Tibial artery (tissue), 4 donors: ENCODE results near the gene GPR42.

Experiments
- DNase-seq, 2 donors: peaks; one replicate each; pipeline ENCODE4 v3.0.0-alpha.2; 2019
- H3K27ac ChIP-seq, 2 donors: fragments of 200-600 bp; sonication (generic) in 1 of 2; 1 replicate in 1 of 2; 2 replicates in 1 of 2; pipeline ENCODE4 v1.5.1; 2018 to 2019; ENCODE audit warnings: mild to moderate bottlenecking in 1 of 2
- H3K27me3 ChIP-seq, 2 donors: fragments of 200-600 bp; sonication (generic) in 1 of 2; one replicate each; pipeline versions ENCODE4 v1.5.1 to v1.6.0; 2016 to 2019
- H3K36me3 ChIP-seq, 3 donors: fragments of 200-600 bp; sonication (generic) in 2 of 3; one replicate each; pipeline ENCODE4 v1.5.1; 2016 to 2019; ENCODE audit warnings: mild to moderate bottlenecking in 2 of 3
- H3K4me1 ChIP-seq, 4 donors: fragments of 200-600 bp; sonication (generic) in 2 of 4; 1 replicate in 3 of 4; 2 replicates in 1 of 4; pipeline ENCODE4 v1.5.1; 2016 to 2019
- H3K4me3 ChIP-seq, 2 donors: fragments of 200-600 bp; sonication (generic) in 1 of 2; 1 replicate in 1 of 2; 2 replicates in 1 of 2; pipeline ENCODE4 v1.5.1; 2018 to 2019; ENCODE audit warnings: mild to moderate bottlenecking in 2 of 2
- H3K9me3 ChIP-seq, 3 donors: fragments of 200-600 bp; sonication (generic) in 1 of 3; one replicate each; pipeline ENCODE4 v1.5.1; 2016 to 2019
- CTCF ChIP-seq, 2 experiments: fragments of 200-600 bp in 1 of 2; fragments of 450-650 bp in 1 of 2; IDR thresholded peaks; one replicate each; pipeline ENCODE4 v1.5.1; 2017 to 2019; ENCODE audit warnings: antibody characterized with exemption in 2 of 2, mild to moderate bottlenecking in 1 of 2, moderate library complexity in 1 of 2
- intact Hi-C: fragments of 100-400 bp; cut with DNase I; formaldehyde crosslinking; loops from one replicate; pipeline ENCODE4 v1.15.0; 2023; ENCODE audit warnings: low total_unique reads

Gene GPR42

DNA sequence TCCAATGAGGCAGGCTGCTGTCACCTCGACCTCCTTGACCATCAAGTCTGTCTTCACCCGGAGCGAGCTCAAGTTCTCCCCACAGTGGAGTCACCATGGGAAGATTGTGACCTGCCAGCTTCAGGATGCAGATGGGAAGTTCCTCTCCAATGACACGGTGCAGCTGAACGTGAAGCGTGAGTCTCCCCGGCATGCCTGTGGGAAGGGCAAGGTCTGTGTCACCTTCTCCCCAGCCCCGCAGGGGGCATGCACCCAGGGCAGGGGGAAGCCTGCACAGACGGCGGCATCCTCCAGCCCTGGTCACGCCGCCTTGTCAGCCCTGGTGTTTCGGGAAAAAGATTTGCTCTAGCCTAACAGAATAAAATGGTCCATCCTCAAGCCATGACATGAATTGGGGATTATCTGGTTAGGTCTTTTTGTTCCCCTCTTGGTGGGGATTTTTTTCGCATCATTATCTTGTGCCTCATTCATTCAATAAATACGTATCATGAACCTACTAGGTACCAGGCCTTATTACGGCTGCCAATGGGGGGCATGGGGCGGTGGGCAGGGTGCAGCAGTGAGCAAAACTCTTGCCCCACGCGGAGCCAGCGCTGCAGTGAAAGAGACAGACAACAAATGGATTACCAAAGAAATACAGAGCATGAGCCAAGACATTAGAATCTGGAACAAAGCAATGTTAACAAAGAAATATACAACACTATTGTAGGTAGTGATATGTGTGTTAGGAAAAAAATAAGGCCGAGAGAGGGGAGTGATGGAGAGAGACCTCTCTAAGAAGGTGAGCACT, 34.5 kb upstream of the GPR42 start:
- no peak for DNase-seq
- H3K4me1 ChIP-seq = no peaks in the 10 kb centered on the region
- H3K36me3 ChIP-seq = no peaks in the 10 kb centered on the region
- peaks cover 0 to 20% of the 10 kb centered on the region in 2 donors for H3K27me3 ChIP-seq
- no peak overlapping the region for H3K27ac ChIP-seq
- no peaks in the 10 kb centered on the region for H3K9me3 ChIP-seq
- H3K4me3 ChIP-seq = no peak overlapping the region
- intact Hi-C loops = no loop called here
- no peak for TF ChIP-seq CTCF (IDR thresholded peaks at IDR 0.05)

GRCh38 chr19:35337097-35337983, 33.5 kb upstream of the GPR42 start:
- H3K36me3 ChIP-seq = no peaks in the 10 kb centered on the region
- no peaks in the 10 kb centered on the region for H3K4me1 ChIP-seq
- intact Hi-C loops = no loop called here
- no peaks in the 10 kb centered on the region for H3K9me3 ChIP-seq
- H3K27ac ChIP-seq = no peak overlapping the region
- TF ChIP-seq CTCF (IDR thresholded peaks at IDR 0.05) = no peak
- DNase-seq = no peak
- H3K27me3 ChIP-seq = peaks cover 0 to 11% of the 10 kb centered on the region in 2 donors
- no peak overlapping the region for H3K4me3 ChIP-seq

- Histone ChIP-seq H3K27ac (no peak overlapping the region), H3K36me3 (no peaks in the 10 kb centered on the region), H3K4me1 (no peaks in the 10 kb centered on the region), H3K27me3 (peaks cover 0 to 9% of the 10 kb centered on the region in 2 donors), H3K9me3 (no peaks in the 10 kb centered on the region), H3K4me3 (no peak overlapping the region)
- intact Hi-C loops = no loop called here
- TF ChIP-seq CTCF (IDR thresholded peaks at IDR 0.05) = no peak
- no peak for DNase-seq
Observed at GRCh38 chr19:35337984-35338296, 32.9 kb upstream of the GPR42 start.

DNA sequence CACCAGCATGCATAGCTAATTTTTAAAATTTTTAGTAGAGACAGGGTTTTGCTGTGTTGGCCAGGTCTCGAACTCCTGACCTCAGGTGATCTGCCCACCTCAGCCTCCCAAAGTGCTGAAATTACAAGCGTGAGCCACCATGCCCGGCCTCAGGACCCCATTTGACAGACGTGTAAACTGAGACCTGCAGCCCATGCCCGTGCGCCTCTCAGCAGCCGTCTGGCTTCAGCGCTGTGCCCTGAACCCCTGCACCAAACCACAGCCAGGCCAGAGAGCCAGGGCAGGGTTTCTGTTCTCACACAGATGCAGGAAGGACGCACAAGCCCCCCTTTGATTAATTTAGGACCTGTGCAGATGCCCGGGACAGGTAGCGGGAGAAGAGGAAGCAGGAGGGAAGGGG, 30.4 kb upstream of the GPR42 start:
- intact Hi-C loops = no loop called here

GRCh38 chr19:35341006-35341405, 29.9 kb upstream of the GPR42 start:
- intact Hi-C loops = no loop called here
- TF ChIP-seq CTCF (IDR thresholded peaks at IDR 0.05) = no peak

More for the DNA sequence above, 30.4 kb upstream of the GPR42 start:
- no peak for TF ChIP-seq CTCF (IDR thresholded peaks at IDR 0.05)
- H3K4me1 ChIP-seq = no peaks in the 10 kb centered on the region
- no peaks in the 10 kb centered on the region for H3K36me3 ChIP-seq
- H3K4me3 ChIP-seq = no peak overlapping the region
- no peak overlapping the region for H3K27ac ChIP-seq
- no peak for DNase-seq
- H3K27me3 ChIP-seq = peaks cover 0 to under 1% of the 10 kb centered on the region in 2 donors
- no peaks in the 10 kb centered on the region for H3K9me3 ChIP-seq

More at GRCh38 chr19:35341006-35341405, 29.9 kb upstream of the GPR42 start:
- Histone ChIP-seq H3K27ac (no peak overlapping the region), H3K9me3 (no peaks in the 10 kb centered on the region), H3K4me1 (no peaks in the 10 kb centered on the region), H3K27me3 (peaks cover 0 to 2% of the 10 kb centered on the region in 2 donors), H3K4me3 (no peak overlapping the region), H3K36me3 (no peaks in the 10 kb centered on the region)
- no peak for DNase-seq
